ENCODE results near the gene FNDC10.
"Not testable (repeated sequence)": the region's sequence is repeated elsewhere in the genome, so short reads cannot be mapped to it uniquely, and the experiment has no call there.

FNDC10 gene

DNA sequence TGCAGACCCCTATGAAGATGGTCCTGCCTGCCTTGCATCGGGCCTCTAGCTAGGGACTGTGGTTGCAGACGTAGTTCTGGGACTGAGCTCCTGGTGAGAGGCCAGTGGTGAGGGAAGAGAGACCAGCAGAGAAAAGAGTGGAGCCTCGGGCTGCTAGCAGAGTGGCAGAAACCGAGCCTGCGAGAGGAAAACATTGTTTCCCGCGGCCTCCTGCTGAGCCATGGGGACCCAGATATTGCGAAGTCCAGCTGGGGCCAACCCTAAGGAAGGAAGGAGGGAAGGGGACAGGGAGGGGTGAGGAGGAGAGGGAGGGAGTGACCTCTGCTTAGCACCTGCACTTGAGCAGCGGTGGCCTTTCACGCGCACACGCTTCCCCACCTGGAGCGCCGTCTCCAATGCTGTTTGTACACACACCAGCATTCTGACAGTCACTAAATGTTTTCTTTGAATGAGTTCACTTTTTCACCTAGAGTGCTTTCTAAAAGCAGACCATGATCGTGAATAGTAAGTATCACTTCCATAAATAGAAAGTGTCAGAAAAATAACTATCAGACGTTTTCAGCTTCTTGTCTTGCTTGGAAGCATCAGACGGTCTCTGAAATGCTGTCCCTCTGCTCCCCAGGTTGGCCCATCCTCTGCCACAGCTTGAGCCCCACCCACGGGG, 2.5 kb upstream of the FNDC10 start:
- no peak for DNase-seq (ENCODE audit: low read depth)
- H3K4me3 ChIP-seq (ENCODE audit: low read depth, low read length) = no peak overlapping the region

DNA sequence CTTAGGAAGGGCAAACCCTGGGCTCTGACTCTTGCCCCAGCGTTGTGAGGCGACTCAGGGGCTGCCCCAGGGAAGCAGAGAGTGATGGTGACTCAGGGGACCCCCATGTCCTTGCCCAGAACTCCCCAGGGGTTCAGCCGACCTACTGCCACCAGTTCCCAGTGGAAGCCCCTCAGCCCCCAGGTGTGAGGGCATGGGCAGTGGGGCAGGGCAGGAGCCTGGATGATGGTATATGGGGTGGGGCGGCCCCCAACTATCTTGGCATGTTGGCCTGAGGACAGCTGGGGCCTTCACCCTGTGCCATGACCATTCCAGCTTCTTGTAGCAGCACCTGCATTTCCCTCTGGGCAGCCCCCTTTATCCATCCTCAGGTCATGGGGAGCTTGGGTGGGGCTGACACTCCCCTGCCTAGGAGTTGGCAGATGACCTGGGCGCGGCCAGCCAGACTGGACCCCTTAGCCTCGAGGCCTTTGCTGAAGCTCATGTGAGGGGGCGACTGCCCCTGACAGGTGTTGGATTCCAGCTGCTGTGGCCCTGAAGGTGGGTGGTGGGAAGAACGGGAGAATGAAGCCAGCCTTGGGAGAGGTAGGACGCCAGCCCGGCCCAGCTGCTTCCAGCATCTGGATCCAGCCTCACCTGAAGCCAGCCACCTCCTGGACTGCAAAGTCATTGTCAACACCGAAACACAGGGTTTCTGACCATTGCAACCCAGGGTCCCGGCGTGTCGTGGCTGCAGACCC, 1.8 kb upstream of the FNDC10 start:
- no peak overlapping the region for H3K4me3 ChIP-seq (ENCODE audit: low read depth, low read length)
- DNase-seq (ENCODE audit: low read depth) = no peak

DNA sequence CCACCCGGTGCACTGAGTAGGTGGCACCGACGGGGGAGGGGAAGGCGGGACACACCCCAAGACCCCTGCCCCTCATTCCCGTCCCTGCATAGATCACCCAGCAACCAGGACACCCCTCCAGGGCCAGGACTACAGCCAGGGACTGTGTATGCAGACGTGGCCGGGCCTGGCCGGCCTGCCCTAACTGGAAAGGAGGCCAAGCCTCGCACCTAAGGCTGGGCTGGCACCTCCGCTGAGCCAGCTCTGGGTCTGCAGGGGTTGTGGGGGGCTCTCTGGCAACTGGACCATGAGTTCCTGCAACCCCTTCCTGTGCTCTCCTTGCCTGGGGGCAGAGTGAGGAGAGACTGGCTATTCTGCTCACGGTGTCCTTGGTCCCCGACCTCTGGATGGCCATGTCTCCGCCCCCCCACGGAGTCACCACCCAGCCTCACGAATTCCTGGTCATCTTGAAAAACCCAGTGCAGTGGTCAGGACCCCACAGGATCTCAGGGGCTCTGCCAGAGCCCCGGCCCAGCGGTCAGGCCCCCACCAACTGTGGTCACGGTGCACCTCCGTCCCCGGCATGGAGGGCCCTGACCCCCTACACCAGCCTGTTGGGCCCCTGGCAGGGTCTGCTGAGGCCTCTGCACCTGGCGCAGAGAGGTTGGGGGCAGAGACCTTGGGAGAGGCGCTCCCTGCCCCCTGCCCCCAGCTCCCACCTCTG, 1.1 kb upstream of the FNDC10 start:
- H3K4me3 ChIP-seq (ENCODE audit: low read depth, low read length) = peak overlapping the region; percentile 52
- no peak for DNase-seq (ENCODE audit: low read depth)

DNA sequence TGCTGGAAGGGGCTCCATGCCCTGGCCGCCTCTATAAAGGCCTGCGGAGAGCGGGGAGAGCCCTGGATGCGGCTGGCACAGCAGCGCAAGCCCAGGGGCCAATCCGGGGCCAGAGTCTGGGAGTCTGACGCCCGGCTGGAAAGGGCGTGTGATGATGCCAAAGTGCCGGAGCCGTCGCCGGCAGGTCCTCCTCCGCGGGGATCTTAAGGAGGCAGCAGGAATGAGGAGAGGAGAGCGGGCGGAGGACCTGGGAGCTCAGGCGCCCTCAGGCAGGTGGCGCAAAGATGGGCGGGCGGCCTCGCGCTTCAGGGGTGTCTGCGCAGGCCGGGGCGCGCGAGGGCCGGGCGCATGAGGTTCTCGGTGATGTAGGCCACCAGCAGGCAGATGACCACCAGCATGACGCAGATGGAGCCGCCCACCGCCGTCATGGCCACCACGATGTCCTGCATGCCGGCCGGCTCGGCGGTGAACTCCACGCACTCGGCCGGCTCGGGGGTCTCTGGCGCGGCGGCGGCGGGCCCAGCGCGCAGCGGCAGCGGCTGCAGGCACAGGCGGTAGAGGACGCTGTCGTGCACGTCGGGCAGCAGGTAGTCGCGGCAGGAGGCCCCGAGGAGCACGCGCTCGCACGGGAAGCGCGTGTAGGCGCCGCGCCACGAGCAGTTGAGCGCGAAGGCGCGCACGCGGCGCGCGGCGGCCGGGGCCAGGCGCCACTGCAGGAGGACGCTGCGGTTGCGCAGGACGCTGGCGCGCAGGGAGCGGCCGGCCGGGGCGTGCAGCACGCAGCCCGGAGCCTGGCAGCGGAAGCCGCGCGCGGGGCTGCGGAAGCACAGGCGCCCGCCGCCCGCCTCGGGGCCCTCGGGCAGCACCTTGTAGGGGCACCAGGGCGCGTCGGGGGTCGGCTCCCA, 653 bp downstream of the FNDC10 start:
- H3K4me3 ChIP-seq (ENCODE audit: low read depth, low read length) = peak overlapping the region; percentile 34
- no peak for DNase-seq (ENCODE audit: low read depth)

DNA sequence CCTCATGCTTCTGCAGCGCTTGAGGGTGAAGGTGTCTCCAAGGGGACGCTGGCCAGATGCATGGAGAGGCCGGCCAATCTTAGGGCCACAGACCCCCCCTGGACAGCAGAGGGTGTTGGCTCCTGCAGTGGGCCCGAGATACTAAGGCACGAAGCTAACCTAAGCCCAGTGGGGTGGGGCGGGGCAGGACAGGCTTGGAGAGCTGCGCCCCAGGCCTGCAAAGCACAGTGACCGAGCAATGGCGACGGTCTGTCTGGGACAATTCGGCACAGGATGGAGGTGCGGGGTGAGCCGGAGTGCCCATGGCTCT, 1.3 kb downstream of the FNDC10 start:
- DNase-seq (ENCODE audit: low read depth) = no peak
- no peak overlapping the region for H3K4me3 ChIP-seq (ENCODE audit: low read depth, low read length)

DNA sequence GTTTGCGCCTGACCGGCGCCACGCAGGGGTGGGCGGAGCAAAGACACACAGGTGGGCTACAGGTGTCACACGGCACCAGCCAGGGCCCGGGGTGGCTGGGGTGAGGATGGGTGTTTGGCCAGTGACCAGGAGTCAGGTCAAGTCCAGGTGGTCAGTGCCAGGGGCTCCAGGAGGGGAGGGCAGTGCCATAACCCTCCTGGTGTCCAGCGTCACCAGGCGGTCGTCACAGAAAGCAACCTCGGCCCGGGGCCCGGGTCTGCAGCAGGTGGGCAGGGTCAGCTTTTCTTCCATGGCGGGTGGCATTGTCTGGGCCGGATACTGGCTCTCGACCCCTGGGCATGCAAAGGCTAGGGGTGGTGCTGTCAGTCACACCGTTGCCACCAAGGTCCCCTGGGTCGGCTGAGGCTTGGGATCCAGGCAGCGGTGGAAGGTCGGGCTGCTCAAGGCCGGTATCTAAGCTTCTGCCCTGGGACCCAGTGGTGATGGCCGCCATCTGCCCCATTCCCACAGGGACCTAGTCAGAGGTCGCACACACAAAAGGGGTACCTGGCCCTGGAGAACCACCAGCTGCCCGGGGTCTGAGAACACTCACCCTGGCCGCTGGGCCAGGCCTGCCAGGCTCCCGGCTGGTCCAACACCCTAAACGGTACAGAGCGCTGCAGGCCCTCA, 1.8 kb downstream of the FNDC10 start:
- no peak overlapping the region for H3K4me3 ChIP-seq (ENCODE audit: low read depth, low read length)
- DNase-seq (ENCODE audit: low read depth) = no peak

DNA sequence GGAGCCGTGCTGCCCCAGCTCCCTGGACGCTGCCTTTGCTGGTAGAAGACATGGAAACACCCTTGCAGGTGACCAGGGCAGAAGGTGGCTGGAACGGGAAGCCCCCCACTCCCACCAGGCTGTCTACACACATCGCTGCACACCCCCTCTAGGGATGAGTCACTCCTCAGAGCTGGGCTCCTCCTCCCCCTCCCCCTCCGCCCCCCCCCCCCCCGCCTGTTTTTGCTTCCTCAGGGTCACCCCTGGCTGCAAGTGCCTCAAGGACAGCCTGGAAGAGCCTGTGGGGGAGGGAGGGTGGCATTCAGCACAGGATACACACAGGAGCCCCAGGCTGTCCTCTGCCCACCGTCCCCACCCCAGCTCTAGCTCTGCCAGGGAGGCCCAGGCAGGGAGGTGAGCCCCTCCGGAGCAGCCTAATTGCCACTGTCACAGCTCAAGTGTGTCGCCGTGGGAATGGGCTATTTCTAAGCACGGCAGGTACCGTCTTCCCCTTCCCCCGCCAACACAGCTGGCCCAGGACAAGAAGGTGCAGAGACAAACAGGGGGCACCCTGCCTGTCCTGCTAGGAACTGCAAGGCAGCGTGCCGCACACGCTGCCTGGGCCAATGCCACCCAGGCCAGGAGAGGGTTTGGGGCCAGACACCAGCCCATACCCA, 2.5 kb downstream of the FNDC10 start:
- no peak for DNase-seq (ENCODE audit: low read depth)
- H3K4me3 ChIP-seq (ENCODE audit: low read depth, low read length) = no peak overlapping the region

DNA sequence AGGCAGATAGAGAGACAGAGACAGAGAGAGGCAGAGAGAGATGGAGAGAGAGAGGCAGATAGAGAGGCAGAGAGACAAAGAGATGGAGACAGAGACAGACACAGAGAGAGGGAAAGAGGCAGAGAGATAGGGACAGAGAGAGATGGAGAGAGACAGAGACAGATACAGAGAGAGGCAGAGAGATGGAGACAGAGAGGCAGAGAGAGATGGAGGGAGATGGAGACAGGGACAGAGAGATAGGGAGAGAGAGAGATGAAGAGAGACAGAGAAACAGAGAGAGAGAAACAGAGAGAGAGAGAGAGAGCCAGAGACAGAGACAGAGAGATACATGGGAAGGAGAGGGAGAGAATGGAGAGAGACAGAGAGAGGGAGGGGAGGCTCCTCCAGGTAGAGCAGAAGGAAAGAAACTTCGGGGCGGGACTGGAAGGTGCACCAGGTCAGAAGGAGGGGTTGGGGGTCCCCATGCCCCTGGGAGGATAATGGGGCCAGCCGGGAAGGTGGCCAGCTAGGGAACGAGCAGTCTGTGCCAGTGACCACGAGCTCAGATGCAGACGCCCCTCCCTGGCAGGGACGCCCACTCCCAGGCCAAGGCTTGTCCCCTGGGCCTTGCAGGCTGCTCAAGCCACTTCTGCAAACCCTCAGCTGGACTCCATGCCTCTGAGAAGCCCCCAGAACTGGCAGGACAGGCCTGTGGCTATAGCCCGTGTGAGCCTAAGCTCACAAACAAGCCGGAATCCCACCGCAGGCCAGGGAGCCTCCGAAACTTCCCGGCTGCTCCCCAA, 3.3 kb downstream of the FNDC10 start:
- no peak for DNase-seq (ENCODE audit: low read depth)
- no peak overlapping the region for H3K4me3 ChIP-seq (ENCODE audit: low read depth, low read length)

DNA sequence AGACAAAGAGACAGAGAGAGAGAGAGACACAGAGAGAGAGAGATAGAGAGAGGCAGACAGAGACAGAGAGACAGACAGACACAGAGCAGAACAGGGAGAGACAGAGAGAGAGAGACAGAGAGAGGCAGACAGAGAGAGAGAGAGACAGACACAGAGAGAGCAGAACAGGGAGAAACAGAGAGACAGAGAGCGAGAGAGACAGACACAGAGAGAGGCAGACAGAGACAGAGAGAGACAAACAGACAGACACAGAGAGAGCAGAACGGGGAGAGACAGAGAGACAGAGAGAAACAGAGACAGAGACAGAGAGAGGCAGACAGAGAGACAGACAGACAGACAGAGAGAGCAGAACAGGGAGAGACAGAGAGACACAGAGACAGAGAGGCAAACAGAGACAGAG, 4.6 kb downstream of the FNDC10 start:
- not testable (repeated sequence) for H3K4me3 ChIP-seq (ENCODE audit: low read depth, low read length); DNase-seq (ENCODE audit: low read depth)

DNA sequence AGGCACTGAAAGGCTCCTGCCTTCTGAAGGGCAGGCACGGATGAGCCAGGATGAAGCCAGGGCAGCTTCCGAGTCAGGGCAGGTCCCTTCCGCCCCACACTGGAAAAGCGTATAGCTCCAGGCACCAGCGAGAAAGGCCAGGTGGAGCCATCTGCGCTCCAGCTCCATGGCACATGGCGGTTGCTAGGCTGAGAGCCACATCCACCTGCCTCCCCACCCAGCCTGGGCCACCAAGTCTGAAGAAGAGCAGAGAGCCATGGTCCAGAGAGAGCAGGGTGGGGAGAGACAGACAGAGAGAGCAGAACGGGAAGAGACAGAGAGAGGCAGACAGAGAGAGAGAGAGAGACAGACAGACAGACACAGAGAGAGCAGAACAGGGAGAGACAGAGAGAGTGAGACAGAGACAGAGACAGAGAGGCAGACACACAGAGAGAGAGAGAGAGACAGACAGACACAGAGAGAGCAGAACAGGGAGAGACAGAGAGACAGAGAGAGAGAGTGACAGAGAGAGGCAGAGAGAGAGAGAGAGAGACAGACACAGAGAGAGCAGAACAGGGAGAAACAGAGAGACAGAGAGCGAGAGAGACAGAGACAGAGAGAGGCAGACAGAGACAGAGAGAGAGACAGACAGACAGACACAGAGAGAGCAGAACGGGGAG, 5.2 kb downstream of the FNDC10 start:
- DNase-seq (ENCODE audit: low read depth) = no peak
- no peak overlapping the region for H3K4me3 ChIP-seq (ENCODE audit: low read depth, low read length)

DNA sequence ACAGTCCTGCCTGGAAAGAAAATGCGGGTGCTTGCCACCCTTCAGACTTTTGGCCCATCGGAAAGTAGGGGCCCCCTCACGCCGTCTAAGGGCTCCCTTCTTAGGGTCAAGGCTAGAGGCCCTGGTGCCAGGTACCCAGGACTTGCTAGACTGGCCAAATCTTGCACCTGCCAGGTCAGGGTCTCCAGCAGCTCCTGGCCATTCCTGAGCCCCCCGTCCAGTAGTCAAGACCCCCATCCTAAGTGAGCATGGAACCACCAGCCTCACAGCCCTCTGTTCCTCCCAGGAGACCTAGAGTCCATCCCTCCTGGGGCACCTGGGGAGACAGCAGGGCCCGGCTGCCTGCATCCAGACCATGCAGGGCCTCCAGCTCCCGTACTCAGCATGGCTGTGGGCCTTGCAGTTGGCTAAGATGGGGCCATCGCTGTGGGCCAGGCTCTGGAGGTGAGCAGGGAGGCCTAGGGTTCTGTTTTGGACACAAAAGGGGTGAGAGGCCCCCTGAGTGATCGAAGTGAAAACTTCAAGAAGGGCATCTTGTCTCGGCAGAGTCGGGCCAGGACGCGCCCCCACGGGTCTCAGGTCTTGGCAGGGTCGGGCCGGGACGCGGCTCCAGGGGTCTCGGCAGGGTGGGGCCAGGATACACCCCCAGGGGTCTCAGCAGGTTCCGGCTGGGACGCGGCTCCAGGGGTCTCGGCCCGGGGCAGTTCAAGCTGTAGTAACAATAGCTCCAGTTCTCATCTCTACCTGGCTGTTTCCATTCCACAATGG, 5.9 kb downstream of the FNDC10 start:
- no peak for DNase-seq (ENCODE audit: low read depth)
- no peak overlapping the region for H3K4me3 ChIP-seq (ENCODE audit: low read depth, low read length)

DNA sequence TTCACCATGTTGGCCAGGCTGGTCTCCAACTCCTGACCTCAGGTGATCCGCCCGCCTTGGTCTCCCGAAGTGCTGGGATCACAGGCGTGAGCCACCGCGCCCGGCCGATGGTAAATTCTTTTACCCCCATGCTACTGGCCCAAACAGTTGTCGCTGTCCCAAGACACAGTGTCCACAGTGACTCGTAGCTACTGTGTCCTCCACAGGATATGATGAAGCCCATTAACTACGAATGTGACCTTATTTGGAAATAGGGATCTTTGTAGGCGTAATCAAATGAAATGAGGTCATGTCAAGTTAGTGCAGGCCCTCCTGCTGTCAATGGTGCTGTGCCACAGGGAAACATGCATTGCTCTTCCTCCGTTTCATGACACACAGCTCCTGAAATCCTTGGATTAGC, 8.5 kb downstream of the FNDC10 start:
- DNase-seq (ENCODE audit: low read depth) = no peak

DNA sequence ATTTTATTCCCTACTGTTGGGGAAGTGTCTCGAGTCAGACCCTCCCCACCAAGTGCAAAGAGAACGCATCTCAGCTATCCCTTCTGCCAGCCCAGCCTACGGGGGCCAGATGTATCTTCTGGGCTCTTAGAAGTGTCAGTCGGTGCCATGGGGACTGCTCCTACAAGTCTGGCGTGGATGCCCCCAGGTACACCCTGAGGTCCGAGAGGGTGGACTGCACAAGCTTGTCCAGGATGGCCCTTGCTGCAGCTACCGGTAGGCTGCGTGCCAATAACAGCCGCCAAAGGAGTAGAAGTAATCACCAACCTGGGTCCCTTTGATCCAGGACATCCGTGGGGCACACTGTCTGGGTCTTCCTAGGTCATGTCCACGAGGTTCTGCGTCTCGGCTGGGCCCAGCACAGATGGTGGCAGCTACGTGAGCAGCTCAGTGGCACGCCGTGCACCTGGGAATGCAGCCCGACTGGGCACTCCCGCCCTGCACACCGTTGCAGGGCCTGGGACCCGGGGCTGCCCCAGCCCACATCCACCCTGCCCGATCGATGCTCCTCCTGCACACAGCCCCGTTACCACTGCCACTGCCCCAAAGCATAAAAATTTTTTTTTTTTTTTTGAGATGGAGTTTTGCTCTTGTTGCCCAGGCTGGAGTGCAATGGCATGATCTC, 16.5 kb downstream of the FNDC10 start:
- no peak overlapping the region for H3K4me3 ChIP-seq (ENCODE audit: low read depth, low read length)
- DNase-seq (ENCODE audit: low read depth) = no peak

More for the DNA sequence above, 8.5 kb downstream of the FNDC10 start:
- H3K4me3 ChIP-seq (ENCODE audit: low read depth, low read length) = no peak overlapping the region

DNA sequence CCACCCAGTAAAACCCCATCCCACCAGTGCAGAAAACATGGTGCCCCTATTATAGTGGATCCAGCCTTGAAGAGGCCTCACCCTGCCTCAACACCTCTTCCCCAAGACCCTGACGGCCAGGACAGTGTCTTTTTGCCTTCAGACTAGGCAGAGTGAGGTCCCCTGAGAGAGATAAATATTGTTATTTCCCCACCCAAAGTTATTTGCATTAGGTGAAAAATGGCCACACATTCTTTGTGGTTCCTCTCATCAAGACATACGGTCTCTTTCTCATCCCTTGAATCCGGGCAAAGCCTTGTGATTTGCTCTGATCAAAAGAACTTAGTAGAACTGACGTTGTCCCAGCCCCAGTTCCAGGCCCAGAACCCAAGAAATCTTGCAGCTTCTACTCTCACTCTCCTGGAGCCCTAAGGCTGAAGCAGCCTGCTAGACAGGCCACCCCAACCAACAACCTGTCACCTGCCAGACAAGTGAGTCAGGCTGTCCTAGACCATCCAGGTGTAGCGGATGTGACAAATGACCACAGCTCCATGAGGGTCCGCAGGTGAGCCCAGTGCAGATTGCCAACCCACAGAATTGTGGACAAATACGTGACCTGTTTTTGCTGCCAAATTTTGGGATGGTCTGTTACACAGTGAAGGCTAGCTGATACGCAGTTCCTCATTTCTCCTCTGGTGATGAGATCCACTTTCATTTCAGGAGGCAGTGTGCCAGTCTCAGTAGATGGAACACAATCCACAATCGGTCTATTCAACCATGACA, 17.2 kb downstream of the FNDC10 start:
- DNase-seq (ENCODE audit: low read depth) = no peak
- no peak overlapping the region for H3K4me3 ChIP-seq (ENCODE audit: low read depth, low read length)

DNA sequence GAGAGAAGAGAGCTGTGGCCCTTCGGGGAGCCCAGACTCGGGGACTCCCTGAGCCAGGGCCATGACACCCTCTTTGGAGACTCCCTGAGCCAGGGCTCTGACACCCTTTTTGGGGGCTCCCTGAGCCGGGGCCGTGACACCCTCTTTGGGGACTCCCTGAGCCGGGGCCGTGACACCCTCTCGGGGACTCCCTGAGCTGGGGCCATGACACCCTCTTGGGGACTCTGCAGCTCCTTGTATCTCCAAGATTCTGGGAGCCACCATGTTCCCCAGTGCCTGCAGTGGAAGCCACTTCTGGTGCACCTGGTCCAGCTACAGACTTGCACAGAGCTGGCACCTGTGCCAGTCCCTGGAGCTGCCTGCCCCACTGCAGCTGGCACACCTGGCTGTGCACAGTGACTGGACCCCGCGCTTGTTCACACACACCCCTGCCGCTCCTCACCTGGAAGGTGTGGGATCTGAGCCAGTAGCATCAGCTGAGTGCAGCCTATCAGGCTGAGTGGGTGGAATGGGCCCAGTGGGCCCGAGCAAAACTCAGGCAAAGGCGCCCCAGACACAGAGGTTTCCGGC, 21.5 kb downstream of the FNDC10 start:
- no peak for DNase-seq (ENCODE audit: low read depth)
- no peak overlapping the region for H3K4me3 ChIP-seq (ENCODE audit: low read depth, low read length)
